ENCODE measurements around the gene NHEJ1.

The NHEJ1 gene

GRCh38 chr2:219123356-219124135, 37.1 kb downstream of the NHEJ1 start:
- no peak for DNase-seq (ENCODE audit: low spot score)

DNA sequence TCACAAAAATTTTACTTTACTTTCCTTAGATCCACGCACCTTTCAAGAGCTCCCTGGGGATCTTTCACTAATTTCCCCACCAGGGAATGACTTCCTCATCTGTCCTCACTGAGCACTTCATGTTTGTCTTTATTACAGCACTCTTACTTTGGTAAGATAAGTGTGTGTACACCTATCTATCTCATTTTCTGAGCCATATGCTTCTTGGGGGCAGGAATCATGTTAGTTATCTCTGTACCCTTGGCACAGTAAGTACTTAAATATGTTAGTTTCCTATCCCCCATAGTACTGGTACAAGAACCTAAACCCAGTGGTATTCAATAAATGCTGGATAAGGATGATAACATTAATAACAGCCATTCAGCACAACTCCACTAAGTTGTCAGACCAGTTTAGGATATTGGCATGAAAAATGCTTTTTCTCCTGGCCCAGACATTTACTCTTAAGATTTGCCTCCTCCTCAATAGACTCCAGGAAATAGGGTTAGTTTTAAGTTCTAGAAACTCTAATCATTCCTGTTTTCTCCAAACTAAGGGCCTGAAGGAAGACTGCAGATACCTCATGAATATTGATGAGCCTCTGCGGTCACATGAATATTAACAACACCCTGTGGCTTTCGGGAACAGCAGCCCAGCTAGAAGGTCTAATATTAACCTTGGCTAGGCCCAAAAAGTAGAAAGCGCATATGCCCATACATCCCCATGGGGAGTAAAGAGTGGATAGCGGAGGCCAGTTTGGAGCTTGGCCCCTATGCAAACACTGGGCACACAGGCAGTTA, 38.2 kb downstream of the NHEJ1 start:
- no peak for DNase-seq (ENCODE audit: low spot score)

DNA sequence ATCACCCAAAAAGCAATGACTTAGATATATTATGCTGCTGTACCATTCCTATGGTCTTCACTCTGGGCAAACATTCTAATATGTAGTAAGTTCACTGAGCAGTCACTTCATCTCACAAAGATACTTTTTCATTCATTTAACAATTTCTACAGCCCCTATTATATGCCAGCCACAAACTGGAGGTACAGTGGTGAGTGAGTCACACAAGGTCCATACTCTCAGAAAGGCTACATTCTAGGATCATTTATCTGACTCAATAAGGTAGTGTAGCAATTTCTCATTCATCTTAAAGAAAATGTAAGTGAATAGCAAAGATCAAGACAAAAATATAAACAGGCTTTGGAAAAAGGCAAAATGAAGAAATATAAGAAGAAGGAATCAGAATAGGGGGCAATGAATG, 40.5 kb downstream of the NHEJ1 start:
- no peak for DNase-seq (ENCODE audit: low spot score)

DNA sequence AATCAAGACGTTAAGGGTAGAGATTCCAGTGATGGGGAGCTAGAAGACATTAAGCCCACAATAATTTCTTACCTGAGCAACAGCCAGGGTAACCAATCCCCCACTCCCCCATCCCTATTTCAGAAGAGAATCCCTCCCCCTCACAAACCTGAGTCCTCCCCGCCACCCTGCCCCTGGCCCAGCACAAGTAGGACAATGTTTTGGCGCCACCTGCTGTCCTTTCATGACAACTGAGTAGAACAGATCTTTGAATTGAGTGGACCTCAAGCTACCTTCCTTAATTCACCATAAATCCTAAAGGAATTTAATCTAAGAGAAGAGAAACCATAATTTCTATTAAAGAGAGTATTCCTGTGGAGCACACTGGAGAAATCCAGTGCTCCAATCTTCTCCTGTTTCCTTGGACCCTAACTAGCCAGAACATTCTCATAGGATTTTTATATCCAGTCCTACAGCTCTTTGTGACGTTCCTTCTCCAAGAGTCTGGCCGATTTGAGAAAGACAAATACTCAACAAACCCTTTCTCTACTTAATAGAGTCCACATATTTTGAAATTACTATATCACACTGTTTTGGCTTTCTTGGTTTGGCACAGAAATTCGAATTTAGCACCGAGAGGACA, 41.1 kb downstream of the NHEJ1 start:
- DNase-seq (ENCODE audit: low spot score): peak; percentile 75

DNA sequence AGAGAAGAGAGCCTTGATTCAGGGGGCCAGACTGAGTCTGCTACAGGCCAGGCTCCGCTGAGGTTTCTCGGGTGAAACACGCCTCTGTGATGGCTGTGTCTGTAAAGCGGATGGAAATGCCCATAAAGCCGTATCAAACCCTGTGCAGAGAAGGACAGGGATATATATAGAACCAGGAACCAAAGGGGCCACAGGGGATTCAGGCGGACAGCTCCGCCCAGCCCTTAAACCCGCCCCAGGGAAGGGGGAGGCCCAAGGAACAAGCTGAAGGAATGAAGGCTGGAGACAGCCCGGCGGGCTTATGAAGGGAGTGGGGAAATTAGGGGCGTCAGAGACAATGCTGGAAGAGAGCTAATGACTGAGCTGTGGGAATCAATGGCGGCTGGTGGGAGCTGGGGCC, 42.1 kb downstream of the NHEJ1 start:
- DNase-seq (ENCODE audit: low spot score): no peak

DNA sequence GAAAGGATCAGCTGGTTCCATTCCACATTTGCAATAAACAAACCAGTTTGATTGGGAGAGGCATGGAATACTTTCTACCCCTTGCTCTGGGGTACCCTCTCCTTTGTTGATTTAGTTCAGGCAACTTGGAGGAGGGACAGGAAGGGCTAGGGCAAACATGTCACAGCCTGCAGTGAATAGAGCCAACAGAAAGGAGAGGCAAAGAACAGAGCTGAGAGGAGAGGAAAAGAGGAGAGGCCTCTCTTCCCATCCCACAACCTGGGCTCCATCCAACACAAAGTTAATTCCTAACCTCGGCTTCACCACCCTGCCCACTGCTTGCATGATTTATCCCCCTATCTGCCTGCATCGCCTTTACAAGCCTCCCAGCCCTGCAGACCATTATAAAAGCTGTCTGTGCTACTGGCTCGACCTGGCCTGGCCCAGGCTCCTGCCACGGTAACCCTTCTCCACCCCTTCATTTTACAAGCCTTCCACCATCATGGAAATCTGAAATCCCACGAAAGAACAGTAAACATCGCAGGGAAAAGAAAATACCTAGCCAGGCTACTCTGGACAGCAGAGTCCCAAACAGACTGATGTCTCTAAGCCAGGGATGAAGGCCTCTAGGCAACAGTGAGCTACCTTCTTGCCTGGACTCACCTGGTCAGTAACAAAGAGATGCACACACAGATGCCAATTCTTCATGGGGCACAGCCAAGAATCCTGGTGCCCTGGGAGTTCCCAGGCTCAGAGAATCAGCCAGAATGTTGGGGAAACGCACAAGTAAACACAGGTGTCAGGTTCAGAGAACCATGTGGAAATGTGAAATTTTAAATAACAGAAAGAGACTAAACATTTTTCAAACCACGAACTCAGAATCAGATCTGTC, 43.6 kb downstream of the NHEJ1 start:
- DNase-seq (ENCODE audit: low spot score): no peak

DNA sequence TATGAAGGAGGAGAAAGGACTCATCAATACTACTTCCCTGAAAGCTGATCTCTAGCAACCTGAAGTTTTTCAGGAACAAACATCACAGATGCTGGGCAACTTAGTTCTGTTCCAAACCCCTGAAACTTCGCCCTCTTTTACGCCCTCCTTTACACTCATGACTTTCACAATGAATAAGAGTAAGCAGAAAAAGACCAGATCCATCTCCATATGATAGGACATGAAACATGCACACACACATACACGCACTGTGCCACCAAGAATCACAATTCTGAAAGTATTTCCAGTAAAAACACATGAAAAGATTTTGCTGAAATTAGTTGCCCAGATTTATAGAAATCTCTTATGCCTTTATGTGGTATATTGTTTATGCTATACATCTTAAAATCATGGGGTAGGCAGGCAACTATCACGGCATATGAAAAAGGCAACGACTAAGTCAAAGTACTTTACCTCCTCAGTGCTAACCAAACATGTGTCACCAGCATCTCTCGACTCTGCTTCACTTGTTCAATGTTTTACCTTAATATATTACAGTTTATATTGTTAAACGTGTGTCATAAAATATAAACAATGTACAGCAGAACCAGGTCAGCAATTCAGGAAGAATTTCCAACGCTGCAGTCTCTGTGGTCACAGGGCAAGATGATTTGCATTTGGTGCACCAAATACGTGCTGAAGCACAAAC, 47.8 kb downstream of the NHEJ1 start:
- no peak for DNase-seq (ENCODE audit: low spot score)

DNA sequence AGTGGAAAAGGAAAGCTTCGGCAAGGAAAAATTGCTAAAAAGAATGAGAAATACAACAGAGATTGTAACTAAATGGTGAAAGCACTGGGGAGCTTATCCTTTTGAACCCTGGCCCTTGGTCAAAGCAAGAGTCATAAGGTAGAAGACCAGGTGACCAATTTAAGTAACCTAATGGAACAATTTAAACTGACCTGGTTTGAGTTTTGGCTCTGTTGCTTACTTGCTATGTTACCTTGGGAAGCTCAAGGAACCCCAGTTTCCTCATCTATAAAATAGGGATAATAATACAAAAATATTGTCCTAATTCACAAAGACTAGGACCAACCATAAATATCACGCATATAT, 48.6 kb downstream of the NHEJ1 start:
- no peak for DNase-seq (ENCODE audit: low spot score)

DNA sequence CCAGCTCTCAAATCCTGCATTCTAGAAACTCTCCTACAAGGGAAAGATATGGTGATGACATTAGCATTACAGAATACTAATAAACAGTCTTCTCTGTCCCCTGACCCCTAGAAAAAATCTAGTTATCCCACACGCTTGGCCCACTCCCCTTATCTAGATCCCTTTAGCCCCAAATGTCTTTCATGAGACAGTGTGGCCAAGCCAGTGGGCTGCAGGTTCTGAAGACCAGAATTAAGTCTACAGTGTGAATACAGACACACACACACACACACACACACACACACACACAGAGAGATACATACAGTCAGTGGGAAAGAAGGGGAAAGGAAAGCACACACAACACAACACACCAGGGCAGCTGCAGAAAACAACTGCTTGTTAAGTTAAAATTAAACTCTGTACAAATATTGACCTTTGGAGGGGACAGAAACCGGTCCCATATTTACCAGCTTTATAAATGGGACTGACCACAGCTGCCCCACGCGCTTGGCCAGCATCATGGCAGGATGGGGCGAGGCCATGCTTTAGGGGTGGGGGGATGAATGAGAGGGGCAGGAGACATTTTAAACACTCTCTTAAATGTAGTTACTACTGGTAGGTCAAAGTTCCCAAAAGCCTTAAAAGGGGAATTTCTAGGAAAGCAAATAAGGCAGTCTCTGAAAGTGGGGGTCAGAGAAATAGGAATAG, 49.1 kb downstream of the NHEJ1 start:
- no peak for DNase-seq (ENCODE audit: low spot score)

DNA sequence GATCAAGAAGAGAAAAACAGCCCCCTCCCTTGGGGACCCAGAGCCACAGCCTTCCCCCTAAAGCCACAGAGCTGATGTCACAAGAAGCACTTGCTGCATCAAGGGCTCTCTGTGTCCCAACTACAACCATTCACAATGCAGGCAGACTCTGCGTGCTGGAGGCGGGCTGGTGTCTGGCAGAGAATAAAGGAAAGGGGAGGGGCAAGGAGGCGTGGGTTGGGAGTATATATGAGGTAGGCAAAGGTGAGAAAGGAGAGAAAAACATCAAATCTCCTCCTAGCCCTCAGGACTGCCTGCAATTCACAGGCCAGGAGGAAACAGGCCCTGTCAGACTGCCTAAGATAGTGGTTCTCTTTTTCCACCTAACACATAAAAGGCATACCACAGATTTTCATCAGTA, 51.1 kb downstream of the NHEJ1 start:
- no peak for DNase-seq (ENCODE audit: low spot score)

DNA sequence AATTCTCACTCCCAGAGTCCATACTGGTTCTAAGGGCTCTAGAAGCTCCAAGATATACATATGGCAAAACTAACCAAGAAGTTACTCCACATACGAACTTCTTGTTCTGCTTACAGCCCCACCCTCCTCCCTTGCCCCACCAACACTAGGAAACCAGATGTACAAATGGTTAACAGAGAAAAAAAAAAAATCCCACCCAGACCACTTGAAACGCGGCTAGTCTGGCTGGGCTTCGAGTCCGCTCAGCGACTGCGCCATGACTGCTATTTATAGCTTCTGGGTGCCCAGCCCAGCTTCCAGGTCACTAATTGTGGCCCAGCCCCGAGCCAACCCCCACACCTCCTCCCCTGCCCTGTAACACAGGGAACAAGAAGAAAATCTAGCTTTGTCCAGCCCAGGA, 52.9 kb downstream of the NHEJ1 start:
- no peak for DNase-seq (ENCODE audit: low spot score)

DNA sequence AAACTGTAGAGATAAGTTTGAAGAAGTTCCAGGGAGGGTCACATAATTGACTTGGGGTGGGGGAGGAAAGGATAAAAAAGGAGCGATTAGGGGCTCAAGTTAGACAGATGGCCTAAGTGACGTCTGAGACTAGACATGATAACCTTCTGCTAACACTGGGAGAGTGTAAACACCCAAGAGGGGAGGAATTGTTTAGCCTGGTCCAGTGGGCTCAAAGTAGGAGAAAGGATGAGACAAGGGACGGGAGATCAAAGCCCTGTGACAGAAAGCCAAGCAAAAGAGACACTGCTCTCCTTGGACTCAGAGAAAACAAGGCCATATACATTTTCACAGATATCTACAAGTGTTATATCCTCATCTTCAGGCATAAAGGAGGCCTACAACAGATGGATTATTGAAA, 54.4 kb downstream of the NHEJ1 start:
- DNase-seq (ENCODE audit: low spot score): no peak

GRCh38 chr2:219104107-219105035, 56.2 kb downstream of the NHEJ1 start:
- peak; percentile 67 for DNase-seq (ENCODE audit: low spot score)

DNA sequence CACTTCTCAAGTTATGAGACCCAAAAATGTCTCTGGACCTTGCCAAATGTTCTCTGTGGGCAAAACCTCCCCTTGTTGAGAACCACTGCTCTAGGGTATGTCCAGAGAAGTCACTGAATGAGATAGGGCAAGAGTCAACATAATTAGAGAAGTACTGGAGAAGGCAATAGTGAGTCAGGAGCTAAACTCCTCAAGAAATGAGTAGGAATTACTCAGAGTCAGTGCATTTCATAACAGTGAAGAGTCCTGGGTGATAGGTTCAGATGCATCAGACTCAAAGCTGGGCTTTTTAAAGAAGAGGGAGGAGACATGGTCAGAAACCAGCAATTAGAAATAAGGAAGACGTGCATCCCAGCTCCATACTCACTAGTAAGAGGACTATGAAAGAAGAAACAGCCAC, 61.3 kb downstream of the NHEJ1 start:
- DNase-seq (ENCODE audit: low spot score): no peak

- DNase-seq (ENCODE audit: low spot score): no peak
These were observed 65.1 kb downstream of the NHEJ1 start for GRCh38 chr2:219095406-219095935.

GRCh38 chr2:219094171-219094570, 66.4 kb downstream of the NHEJ1 start:
- DNase-seq (ENCODE audit: low spot score): no peak

- no peak for DNase-seq (ENCODE audit: low spot score)
These were observed 69.9 kb downstream of the NHEJ1 start for GRCh38 chr2:219090436-219091299.

GRCh38 chr2:219089330-219089729, 71.3 kb downstream of the NHEJ1 start:
- no peak for DNase-seq (ENCODE audit: low spot score)

DNA sequence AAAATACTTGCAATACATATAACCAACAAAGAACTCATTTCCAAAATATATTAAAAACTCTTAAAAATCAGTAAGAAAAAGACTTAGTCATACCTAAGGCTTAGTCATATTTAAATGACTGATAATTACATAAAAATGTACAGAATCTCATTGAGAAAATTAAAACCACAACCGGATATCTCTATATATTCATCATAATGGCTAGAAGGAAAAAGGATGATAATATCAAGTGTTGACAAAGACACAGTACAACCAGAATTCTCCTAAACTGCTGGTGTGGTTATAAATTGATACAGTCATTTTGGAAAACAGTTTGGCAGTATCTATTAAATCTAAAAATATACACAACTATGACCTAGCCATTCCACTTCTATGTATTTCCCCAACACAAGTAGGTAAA, 72.8 kb downstream of the NHEJ1 start:
- DNase-seq (ENCODE audit: low spot score): no peak
